ENCODE measurements around the gene BICC1. TPM values are rescaled to one million over a fixed set of nuclear protein-coding genes. Genes with fewer than 3 reads are reported as not detected.

BICC1 gene
- total and polyA plus RNA-seq, 4 donors, result 0.82 to 6.1 (median 4.5) TPM

- 72% methylated on average over 1 of the region's 1 CpG for WGBS
- no peak for TF ChIP-seq MAX (IDR thresholded peaks at IDR 0.05)
- no peak for TF ChIP-seq HNF4A (conservative IDR thresholded peaks at IDR 0.05)
- no peak for TF ChIP-seq GABPA (IDR thresholded peaks at IDR 0.05 in 1 of 2, conservative IDR thresholded peaks at IDR 0.05 in 1 of 2)
- TF ChIP-seq RAD21 (IDR thresholded peaks at IDR 0.05), result no peak
- no peak for TF ChIP-seq RXRA (IDR thresholded peaks at IDR 0.05)
- TF ChIP-seq NR2F2 (IDR thresholded peaks at IDR 0.05), result no peak
- no peak for TF ChIP-seq JUND (IDR thresholded peaks at IDR 0.05)
- no peak for TF ChIP-seq REST (IDR thresholded peaks at IDR 0.05)
- TF ChIP-seq ZBTB33 (IDR thresholded peaks at IDR 0.05), result no peak
- TF ChIP-seq HNF4G (IDR thresholded peaks at IDR 0.05), result no peak
- no peak for TF ChIP-seq FOXA1 (IDR thresholded peaks at IDR 0.05)
- no peak for TF ChIP-seq FOXA2 (IDR thresholded peaks at IDR 0.05)
- no peak for TF ChIP-seq TAF1 (conservative IDR thresholded peaks at IDR 0.05)
- no peak for TF ChIP-seq EGR1 (IDR thresholded peaks at IDR 0.05; ENCODE audit: low read depth in 2 of 2)
- no peak for TF ChIP-seq CTCF (IDR thresholded peaks at IDR 0.05; ENCODE audit: low read depth, low read length, missing input control)
- no peaks in the 10 kb centered on the region for H3K36me3 ChIP-seq (ENCODE audit: control insufficient read depth in 4 of 4, insufficient read depth in 3 of 4, low read depth in 1 of 4, low read length in 3 of 4)
- H3K9me3 ChIP-seq (ENCODE audit: control insufficient read depth in 4 of 4, low read length in 3 of 4), result no peaks in the 10 kb centered on the region
- H3K4me3 ChIP-seq (ENCODE audit: low read depth in 1 of 3, low read length in 3 of 3), result no peak overlapping the region
- no peak overlapping the region for H3K9ac ChIP-seq (ENCODE audit: low read depth in 1 of 2, low read length in 2 of 2)
- no peaks in the 10 kb centered on the region for H3K4me1 ChIP-seq (ENCODE audit: control insufficient read depth in 4 of 4, insufficient read depth in 4 of 4, low read length in 3 of 4)
- H3K27ac ChIP-seq (ENCODE audit: low read depth in 1 of 2, low read length in 2 of 2), result no peak overlapping the region
- DNase-seq (ENCODE audit: low spot score), result no peak
- no peaks in the 10 kb centered on the region for H3K27me3 ChIP-seq (ENCODE audit: control insufficient read depth in 4 of 4, insufficient read depth in 4 of 4, low read length in 3 of 4)
These were observed 35.3 kb downstream of the BICC1 start for GRCh38 chr10:58547963-58548362.

GRCh38 chr10:58554316-58554715 is 41.6 kb downstream of the BICC1 start:
- Histone ChIP-seq H3K36me3 (ENCODE audit: control insufficient read depth in 4 of 4, insufficient read depth in 3 of 4, low read depth in 1 of 4, low read length in 3 of 4) (no peaks in the 10 kb centered on the region), H3K4me1 (ENCODE audit: control insufficient read depth in 4 of 4, insufficient read depth in 4 of 4, low read length in 3 of 4) (peaks cover 0 to 4% (median 0%) of the 10 kb centered on the region in 4 donors), H3K27me3 (ENCODE audit: control insufficient read depth in 4 of 4, insufficient read depth in 4 of 4, low read length in 3 of 4) (no peaks in the 10 kb centered on the region), H3K9ac (ENCODE audit: low read depth in 1 of 2, low read length in 2 of 2) (no peak overlapping the region), H3K9me3 (ENCODE audit: control insufficient read depth in 4 of 4, low read length in 3 of 4) (peaks cover 2 to 4% (median 3%) of the 10 kb centered on the region in 4 donors), H3K27ac (ENCODE audit: low read depth in 1 of 2, low read length in 2 of 2) (no peak overlapping the region), H3K4me3 (ENCODE audit: low read depth in 1 of 3, low read length in 3 of 3) (no peak overlapping the region)
- WGBS, result 86% methylated on average over 2 of the region's 2 CpGs
- no peak for DNase-seq (ENCODE audit: low spot score)
- TF ChIP-seq CTCF (IDR thresholded peaks at IDR 0.05; ENCODE audit: low read depth, low read length, missing input control) (no peak), NR2F2 (IDR thresholded peaks at IDR 0.05) (no peak), YY1 (IDR thresholded peaks at IDR 0.05) (no peak), FOXA1 (IDR thresholded peaks at IDR 0.05) (no peak), GABPA (IDR thresholded peaks at IDR 0.05 in 1 of 2, conservative IDR thresholded peaks at IDR 0.05 in 1 of 2) (no peak), RXRA (IDR thresholded peaks at IDR 0.05) (no peak), RAD21 (IDR thresholded peaks at IDR 0.05) (no peak), SP1 (IDR thresholded peaks at IDR 0.05) (no peak), MAX (IDR thresholded peaks at IDR 0.05) (no peak), EGR1 (IDR thresholded peaks at IDR 0.05; ENCODE audit: low read depth in 2 of 2) (no peak), REST (IDR thresholded peaks at IDR 0.05) (no peak)

Data from liver (tissue), 9 donors.